ENCODE results near the gene DKC1. TPM values are rescaled to one million over a fixed set of nuclear protein-coding genes. Genes with fewer than 3 reads are reported as not detected.

Gene DKC1
- total RNA-seq, 1 donor from 2014 or later = 91.1 TPM

- TF ChIP-seq CTCF (IDR thresholded peaks at IDR 0.05; ENCODE audit: insufficient read depth, low read length, severe bottlenecking) = no peak
- peak overlapping the region; percentile 39 for H3K4me3 ChIP-seq (ENCODE audit: low read depth, low read length)
- DNase-seq (ENCODE audit: low read depth) (no peak), FAIRE-seq (no peak)
- H3K36me3 ChIP-seq (ENCODE audit: control insufficient read depth, insufficient read depth, low read length) = peaks cover 8% of the 10 kb centered on the region
- H3K27me3 ChIP-seq (ENCODE audit: control insufficient read depth, insufficient read depth, low read length) = no peaks in the 10 kb centered on the region
These were observed 607 bp upstream of the DKC1 start for GRCh38 chrX:154761977-154762536.

GRCh38 chrX:154774622-154775021 lies 12.0 kb downstream of the DKC1 start:
- no peak for FAIRE-seq
- Histone ChIP-seq H3K27me3 (ENCODE audit: control insufficient read depth, insufficient read depth, low read length) (no peaks in the 10 kb centered on the region), H3K4me3 (ENCODE audit: low read depth, low read length) (no peak overlapping the region), H3K36me3 (ENCODE audit: control insufficient read depth, insufficient read depth, low read length) (peaks cover 21% of the 10 kb centered on the region)
- TF ChIP-seq CTCF (IDR thresholded peaks at IDR 0.05; ENCODE audit: insufficient read depth, low read length, severe bottlenecking) = no peak
- DNase-seq (ENCODE audit: low read depth) = no peak

GRCh38 chrX:154775419-154776349 lies 13.0 kb downstream of the DKC1 start:
- no peak overlapping the region for H3K4me3 ChIP-seq (ENCODE audit: low read depth, low read length)
- peak; percentile 50 for DNase-seq (ENCODE audit: low read depth)
- peak; percentile 91 for FAIRE-seq
- TF ChIP-seq CTCF (IDR thresholded peaks at IDR 0.05; ENCODE audit: insufficient read depth, low read length, severe bottlenecking) = no peak
- peaks cover 18% of the 10 kb centered on the region for H3K36me3 ChIP-seq (ENCODE audit: control insufficient read depth, insufficient read depth, low read length)
- H3K27me3 ChIP-seq (ENCODE audit: control insufficient read depth, insufficient read depth, low read length) = no peaks in the 10 kb centered on the region

- FAIRE-seq (no peak), DNase-seq (ENCODE audit: low read depth) (no peak)
- peaks cover 18% of the 10 kb centered on the region for H3K36me3 ChIP-seq (ENCODE audit: control insufficient read depth, insufficient read depth, low read length)
- no peaks in the 10 kb centered on the region for H3K27me3 ChIP-seq (ENCODE audit: control insufficient read depth, insufficient read depth, low read length)
- TF ChIP-seq CTCF (IDR thresholded peaks at IDR 0.05; ENCODE audit: insufficient read depth, low read length, severe bottlenecking) = no peak
- no peak overlapping the region for H3K4me3 ChIP-seq (ENCODE audit: low read depth, low read length)
These were observed 14.1 kb downstream of the DKC1 start for GRCh38 chrX:154776753-154777152.

GRCh38 chrX:154779261-154779660 lies 16.6 kb downstream of the DKC1 start:
- Histone ChIP-seq H3K36me3 (ENCODE audit: control insufficient read depth, insufficient read depth, low read length) (peaks cover 14% of the 10 kb centered on the region), H3K4me3 (ENCODE audit: low read depth, low read length) (no peak overlapping the region), H3K27me3 (ENCODE audit: control insufficient read depth, insufficient read depth, low read length) (no peaks in the 10 kb centered on the region)
- no peak for FAIRE-seq
- DNase-seq (ENCODE audit: low read depth) = peak; percentile 7
- no peak for TF ChIP-seq CTCF (IDR thresholded peaks at IDR 0.05; ENCODE audit: insufficient read depth, low read length, severe bottlenecking)
